Tibial nerve (tissue), 4 donors: ENCODE results near the gene OR4D11. TPM values are rescaled to one million over a fixed set of nuclear protein-coding genes. Genes with fewer than 3 reads are reported as not detected.
A peak's percentile ranks its signal among the peaks of the same experiment; 100 is the strongest.

ENCODE experiments used
- DNase-seq, 2 donors: peaks; one replicate each; pipeline ENCODE4 v3.0.0-alpha.2; 2019; ENCODE audit warnings: low spot score in 2 of 2
- H3K27ac ChIP-seq, 4 donors: fragments of 200-600 bp; sonication (generic) in 3 of 4; one replicate each; pipeline ENCODE4 v1.5.1; 2017 to 2019; ENCODE audit warnings: mild to moderate bottlenecking in 1 of 4
- H3K27me3 ChIP-seq, 2 donors: fragments of 200-600 bp; sonication (generic) in 1 of 2; one replicate each; pipeline versions ENCODE4 v1.5.1 to v1.6.0; 2017 to 2019
- H3K36me3 ChIP-seq, 3 donors: fragments of 200-600 bp; sonication (generic); one replicate each; pipeline ENCODE4 v1.5.1; 2018 to 2019
- H3K4me1 ChIP-seq, 4 donors: fragments of 200-600 bp; sonication (generic) in 3 of 4; one replicate each; pipeline ENCODE4 v1.5.1; 2017 to 2019
- H3K4me3 ChIP-seq, 4 donors: fragments of 200-600 bp; sonication (generic) in 3 of 4; one replicate each; pipeline ENCODE4 v1.5.1; 2017 to 2019; ENCODE audit warnings: mild to moderate bottlenecking in 1 of 4, moderate library complexity in 1 of 4
- H3K9me3 ChIP-seq, 4 donors: fragments of 200-600 bp; sonication (generic) in 3 of 4; one replicate each; pipeline ENCODE4 v1.5.1; 2017 to 2019
- EP300 ChIP-seq, 2 donors: sonication (generic); formaldehyde crosslinking; IDR thresholded peaks; one replicate each; pipeline ENCODE4 v1.6.1; 2017; ENCODE audit warnings: antibody characterized with exemption in 2 of 2, mild to moderate bottlenecking in 1 of 2
- POLR2A ChIP-seq, 2 donors: fragments of 450-650 bp; IDR thresholded peaks; one replicate each; pipeline ENCODE4 v1.6.1; 2017; ENCODE audit warnings: antibody characterized with exemption in 2 of 2, mild to moderate bottlenecking in 2 of 2, moderate library complexity in 2 of 2
- WGBS, 2 donors: methylation state at CpG; one replicate each; pipeline ENCODE4 v1.1.5; 2018; 5-methylcytosine and 5-hydroxymethylcytosine counted together
- total RNA-seq, 4 donors: library from RNA; depleted of rRNA; stranded (reverse); fragments of >200 nt; gene quantifications; one replicate each; pipeline ENCODE4 v1.1.0, GENCODE V29; 2016
- TF ChIP-seq, protein P1 (sequence below), 5 experiments: fragments of 200-600 bp in 3 of 5; fragments of 450-650 bp in 2 of 5; sonication (generic) in 3 of 5; IDR thresholded peaks; one replicate each; pipeline ENCODE4 v1.5.1; 2016 to 2019; ENCODE audit warnings: antibody characterized with exemption in 5 of 5, mild to moderate bottlenecking in 3 of 5, moderate library complexity in 2 of 5

Gene OR4D11
- not detected for total RNA-seq

- Histone ChIP-seq H3K27ac (no peak within 1 kb of the TSS), H3K27me3 (no peaks in the 10 kb centered on the region), H3K9me3 (no peaks in the 10 kb centered on the region), H3K4me1 (no peaks in the 10 kb centered on the region), H3K36me3 (no peaks in the 10 kb centered on the region), H3K4me3 (no peak within 1 kb of the TSS)
- DNase-seq: no peak
- TF ChIP-seq EP300 (IDR thresholded peaks at IDR 0.05): no peak
- TF ChIP-seq, protein P1, sequence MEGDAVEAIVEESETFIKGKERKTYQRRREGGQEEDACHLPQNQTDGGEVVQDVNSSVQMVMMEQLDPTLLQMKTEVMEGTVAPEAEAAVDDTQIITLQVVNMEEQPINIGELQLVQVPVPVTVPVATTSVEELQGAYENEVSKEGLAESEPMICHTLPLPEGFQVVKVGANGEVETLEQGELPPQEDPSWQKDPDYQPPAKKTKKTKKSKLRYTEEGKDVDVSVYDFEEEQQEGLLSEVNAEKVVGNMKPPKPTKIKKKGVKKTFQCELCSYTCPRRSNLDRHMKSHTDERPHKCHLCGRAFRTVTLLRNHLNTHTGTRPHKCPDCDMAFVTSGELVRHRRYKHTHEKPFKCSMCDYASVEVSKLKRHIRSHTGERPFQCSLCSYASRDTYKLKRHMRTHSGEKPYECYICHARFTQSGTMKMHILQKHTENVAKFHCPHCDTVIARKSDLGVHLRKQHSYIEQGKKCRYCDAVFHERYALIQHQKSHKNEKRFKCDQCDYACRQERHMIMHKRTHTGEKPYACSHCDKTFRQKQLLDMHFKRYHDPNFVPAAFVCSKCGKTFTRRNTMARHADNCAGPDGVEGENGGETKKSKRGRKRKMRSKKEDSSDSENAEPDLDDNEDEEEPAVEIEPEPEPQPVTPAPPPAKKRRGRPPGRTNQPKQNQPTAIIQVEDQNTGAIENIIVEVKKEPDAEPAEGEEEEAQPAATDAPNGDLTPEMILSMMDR (IDR thresholded peaks at IDR 0.05): no peak
- no peak for TF ChIP-seq POLR2A (IDR thresholded peaks at IDR 0.05)
Measured at GRCh38 chr11:59503276-59503675, at the start of gene OR4D11. Gene OR4D11 (plus strand): TSS chr11:59503576. CDS start chr11:59503576, 0 bp downstream.

GRCh38 chr11:59456661-59457060, 46.7 kb upstream of the OR4D11 start, which contains the start of gene OR4D6:
Gene OR4D6 (plus strand): TSS chr11:59456961. CDS start chr11:59456961, 0 bp downstream.
- H3K4me3 ChIP-seq: no peak within 1 kb of the TSS
- 80 to 86% methylated on average over 2 of the region's 2 CpGs for WGBS, 2 donors
- no peaks in the 10 kb centered on the region for H3K36me3 ChIP-seq
- no peaks in the 10 kb centered on the region for H3K27me3 ChIP-seq
- no peaks in the 10 kb centered on the region for H3K9me3 ChIP-seq
- H3K27ac ChIP-seq: no peak within 1 kb of the TSS
- TF ChIP-seq POLR2A (IDR thresholded peaks at IDR 0.05): no peak
- TF ChIP-seq EP300 (IDR thresholded peaks at IDR 0.05): no peak
- TF ChIP-seq, protein P1 (IDR thresholded peaks at IDR 0.05): no peak
- DNase-seq: no peak
- no peaks in the 10 kb centered on the region for H3K4me1 ChIP-seq

DNA sequence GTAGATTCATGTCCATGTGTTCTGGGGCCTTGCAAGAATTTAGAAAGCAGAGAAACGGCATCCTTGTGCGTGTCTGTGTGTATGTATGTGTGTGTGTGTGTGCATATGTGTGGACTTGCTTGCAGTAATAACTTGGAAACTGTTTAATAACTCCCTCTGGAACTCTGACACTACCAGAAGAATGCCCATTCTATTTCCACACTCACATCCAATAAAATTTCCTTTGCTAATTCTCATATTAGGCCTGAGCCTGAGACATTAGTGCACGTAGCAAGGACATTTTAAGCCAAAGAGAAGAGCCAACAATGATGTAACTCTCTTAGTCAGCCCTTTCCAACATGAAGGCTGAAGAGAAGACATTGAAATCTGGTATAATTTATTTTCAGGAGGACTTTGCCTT, 43.5 kb upstream of the OR4D11 start:
- Histone ChIP-seq H3K9me3 (no peaks in the 10 kb centered on the region), H3K27ac (no peak overlapping the region), H3K27me3 (no peaks in the 10 kb centered on the region), H3K4me3 (no peak overlapping the region), H3K4me1 (no peaks in the 10 kb centered on the region), H3K36me3 (no peaks in the 10 kb centered on the region)
- 47 to 72% methylated on average over 3 of the region's 3 CpGs for WGBS, 2 donors
- DNase-seq: no peak
- TF ChIP-seq POLR2A (IDR thresholded peaks at IDR 0.05): no peak
- no peak for TF ChIP-seq EP300 (IDR thresholded peaks at IDR 0.05)
- TF ChIP-seq, protein P1 (IDR thresholded peaks at IDR 0.05): no peak

DNA sequence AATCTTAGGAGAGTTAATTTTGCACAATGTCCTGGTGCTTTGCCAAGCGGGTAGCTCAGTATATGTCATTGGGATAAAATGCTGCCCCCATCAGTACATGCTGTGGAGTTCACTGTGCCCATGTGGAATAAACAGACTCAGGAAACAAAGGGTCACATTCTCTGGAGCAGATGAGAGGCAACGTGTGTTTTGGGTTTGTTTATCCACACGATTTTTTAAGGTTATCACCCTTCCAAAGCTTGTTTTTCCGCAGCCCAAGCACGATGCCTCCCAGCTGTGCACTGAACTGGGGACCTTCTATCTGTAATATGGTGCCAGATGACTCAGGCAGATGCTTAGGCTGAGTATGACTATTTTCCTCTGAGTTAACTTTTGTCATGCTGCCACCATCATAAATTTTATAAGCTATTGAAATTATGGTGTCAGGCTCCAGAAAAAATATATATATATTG, 40.2 kb upstream of the OR4D11 start:
- TF ChIP-seq POLR2A (IDR thresholded peaks at IDR 0.05) (no peak), EP300 (IDR thresholded peaks at IDR 0.05) (peak in 1 of 2 donors; percentile 76)
- TF ChIP-seq, protein P1 (IDR thresholded peaks at IDR 0.05): peak in 1 of 5 experiments; percentile 22
- WGBS, 2 donors: 14 to 26% methylated on average over 5 of the region's 5 CpGs

GRCh38 chr11:59473015-59473414, 30.4 kb upstream of the OR4D11 start, which contains the start of gene OR4D10:
Gene OR4D10 (plus strand): TSS chr11:59473315. CDS start chr11:59477430, 4,115 bp downstream.
- Histone ChIP-seq H3K9me3 (no peaks in the 10 kb centered on the region), H3K27ac (no peak within 1 kb of the TSS), H3K27me3 (no peaks in the 10 kb centered on the region), H3K4me3 (no peak within 1 kb of the TSS), H3K4me1 (no peaks in the 10 kb centered on the region), H3K36me3 (no peaks in the 10 kb centered on the region)
- TF ChIP-seq POLR2A (IDR thresholded peaks at IDR 0.05): no peak
- TF ChIP-seq, protein P1 (IDR thresholded peaks at IDR 0.05): no peak
- TF ChIP-seq EP300 (IDR thresholded peaks at IDR 0.05): no peak
- no peak for DNase-seq

More for the DNA sequence above, 40.2 kb upstream of the OR4D11 start:
- peak overlapping the region in 1 of 4 donors; percentile 25 for H3K27ac ChIP-seq
- DNase-seq: peak; percentile 60 to 78
- H3K9me3 ChIP-seq: no peaks in the 10 kb centered on the region
- H3K36me3 ChIP-seq: no peaks in the 10 kb centered on the region
- no peaks in the 10 kb centered on the region for H3K4me1 ChIP-seq
- no peaks in the 10 kb centered on the region for H3K27me3 ChIP-seq
- H3K4me3 ChIP-seq: no peak overlapping the region
